GM23338 (cell line): ENCODE measurements around the gene NT5DC3. TPM values are rescaled to one million over a fixed set of nuclear protein-coding genes. Genes with fewer than 3 reads are reported as not detected.

Experiments used
- CREB1 ChIP-seq: fragments of 250-450 bp; sonication (Bioruptor Pico); IDR thresholded peaks from 2 replicates; pipeline ENCODE4 v1.5.0; 2020; ENCODE audit warnings: low read depth, mild to moderate bottlenecking, moderate library complexity
- REST ChIP-seq: IDR thresholded peaks from one replicate; pipeline ENCODE4 v1.6.1; 2018; ENCODE audit warnings: antibody characterized with exemption; ENCODE audit not compliant: unreplicated experiment
- STAT1 ChIP-seq: IDR thresholded peaks from one replicate; pipeline ENCODE4 v1.6.1; 2016; ENCODE audit warnings: antibody characterized with exemption; ENCODE audit not compliant: unreplicated experiment
- ZNF114 ChIP-seq: fragments of 250-450 bp; sonication (Bioruptor Pico); IDR thresholded peaks from 2 replicates; pipeline ENCODE4 v1.5.0; 2020; ENCODE audit warnings: mild to moderate bottlenecking, moderate library complexity
- ZNF331 ChIP-seq: fragments of 250-450 bp; sonication (Bioruptor Pico); IDR thresholded peaks from 2 replicates; pipeline ENCODE4 v1.5.0; 2020; ENCODE audit warnings: low read depth, mild to moderate bottlenecking, moderate library complexity
- polyA plus RNA-seq: library from polyadenylated mRNA; unstranded; fragments of >200 nt; fragmentation: Nextera tagmentation; extraction: Ambion mirVana; gene quantifications from 2 replicates; pipeline ENCODE4 v1.2.1, GENCODE V29; 2016
- total RNA-seq: library from RNA; depleted of rRNA; stranded (reverse); fragments of >200 nt; shearing (Covaris generic); gene quantifications from 2 replicates; pipeline ENCODE4 v1.2.3, GENCODE V29; 2014
- TF ChIP-seq, protein P1 (sequence below): fragments of 250-450 bp; sonication (Bioruptor Pico); IDR thresholded peaks from 2 replicates; pipeline ENCODE4 v1.5.0; 2020; ENCODE audit warnings: mild to moderate bottlenecking, moderate library complexity

NT5DC3 gene
- total and polyA plus RNA-seq, 2 experiments from 2014 or later, result 2.2 to 12.5 TPM

GRCh38 chr12:103879048-103879692, 38.1 kb upstream of the NT5DC3 start (continued):
- no peak for TF ChIP-seq REST
- no peak for TF ChIP-seq CREB1
- TF ChIP-seq, protein P1, sequence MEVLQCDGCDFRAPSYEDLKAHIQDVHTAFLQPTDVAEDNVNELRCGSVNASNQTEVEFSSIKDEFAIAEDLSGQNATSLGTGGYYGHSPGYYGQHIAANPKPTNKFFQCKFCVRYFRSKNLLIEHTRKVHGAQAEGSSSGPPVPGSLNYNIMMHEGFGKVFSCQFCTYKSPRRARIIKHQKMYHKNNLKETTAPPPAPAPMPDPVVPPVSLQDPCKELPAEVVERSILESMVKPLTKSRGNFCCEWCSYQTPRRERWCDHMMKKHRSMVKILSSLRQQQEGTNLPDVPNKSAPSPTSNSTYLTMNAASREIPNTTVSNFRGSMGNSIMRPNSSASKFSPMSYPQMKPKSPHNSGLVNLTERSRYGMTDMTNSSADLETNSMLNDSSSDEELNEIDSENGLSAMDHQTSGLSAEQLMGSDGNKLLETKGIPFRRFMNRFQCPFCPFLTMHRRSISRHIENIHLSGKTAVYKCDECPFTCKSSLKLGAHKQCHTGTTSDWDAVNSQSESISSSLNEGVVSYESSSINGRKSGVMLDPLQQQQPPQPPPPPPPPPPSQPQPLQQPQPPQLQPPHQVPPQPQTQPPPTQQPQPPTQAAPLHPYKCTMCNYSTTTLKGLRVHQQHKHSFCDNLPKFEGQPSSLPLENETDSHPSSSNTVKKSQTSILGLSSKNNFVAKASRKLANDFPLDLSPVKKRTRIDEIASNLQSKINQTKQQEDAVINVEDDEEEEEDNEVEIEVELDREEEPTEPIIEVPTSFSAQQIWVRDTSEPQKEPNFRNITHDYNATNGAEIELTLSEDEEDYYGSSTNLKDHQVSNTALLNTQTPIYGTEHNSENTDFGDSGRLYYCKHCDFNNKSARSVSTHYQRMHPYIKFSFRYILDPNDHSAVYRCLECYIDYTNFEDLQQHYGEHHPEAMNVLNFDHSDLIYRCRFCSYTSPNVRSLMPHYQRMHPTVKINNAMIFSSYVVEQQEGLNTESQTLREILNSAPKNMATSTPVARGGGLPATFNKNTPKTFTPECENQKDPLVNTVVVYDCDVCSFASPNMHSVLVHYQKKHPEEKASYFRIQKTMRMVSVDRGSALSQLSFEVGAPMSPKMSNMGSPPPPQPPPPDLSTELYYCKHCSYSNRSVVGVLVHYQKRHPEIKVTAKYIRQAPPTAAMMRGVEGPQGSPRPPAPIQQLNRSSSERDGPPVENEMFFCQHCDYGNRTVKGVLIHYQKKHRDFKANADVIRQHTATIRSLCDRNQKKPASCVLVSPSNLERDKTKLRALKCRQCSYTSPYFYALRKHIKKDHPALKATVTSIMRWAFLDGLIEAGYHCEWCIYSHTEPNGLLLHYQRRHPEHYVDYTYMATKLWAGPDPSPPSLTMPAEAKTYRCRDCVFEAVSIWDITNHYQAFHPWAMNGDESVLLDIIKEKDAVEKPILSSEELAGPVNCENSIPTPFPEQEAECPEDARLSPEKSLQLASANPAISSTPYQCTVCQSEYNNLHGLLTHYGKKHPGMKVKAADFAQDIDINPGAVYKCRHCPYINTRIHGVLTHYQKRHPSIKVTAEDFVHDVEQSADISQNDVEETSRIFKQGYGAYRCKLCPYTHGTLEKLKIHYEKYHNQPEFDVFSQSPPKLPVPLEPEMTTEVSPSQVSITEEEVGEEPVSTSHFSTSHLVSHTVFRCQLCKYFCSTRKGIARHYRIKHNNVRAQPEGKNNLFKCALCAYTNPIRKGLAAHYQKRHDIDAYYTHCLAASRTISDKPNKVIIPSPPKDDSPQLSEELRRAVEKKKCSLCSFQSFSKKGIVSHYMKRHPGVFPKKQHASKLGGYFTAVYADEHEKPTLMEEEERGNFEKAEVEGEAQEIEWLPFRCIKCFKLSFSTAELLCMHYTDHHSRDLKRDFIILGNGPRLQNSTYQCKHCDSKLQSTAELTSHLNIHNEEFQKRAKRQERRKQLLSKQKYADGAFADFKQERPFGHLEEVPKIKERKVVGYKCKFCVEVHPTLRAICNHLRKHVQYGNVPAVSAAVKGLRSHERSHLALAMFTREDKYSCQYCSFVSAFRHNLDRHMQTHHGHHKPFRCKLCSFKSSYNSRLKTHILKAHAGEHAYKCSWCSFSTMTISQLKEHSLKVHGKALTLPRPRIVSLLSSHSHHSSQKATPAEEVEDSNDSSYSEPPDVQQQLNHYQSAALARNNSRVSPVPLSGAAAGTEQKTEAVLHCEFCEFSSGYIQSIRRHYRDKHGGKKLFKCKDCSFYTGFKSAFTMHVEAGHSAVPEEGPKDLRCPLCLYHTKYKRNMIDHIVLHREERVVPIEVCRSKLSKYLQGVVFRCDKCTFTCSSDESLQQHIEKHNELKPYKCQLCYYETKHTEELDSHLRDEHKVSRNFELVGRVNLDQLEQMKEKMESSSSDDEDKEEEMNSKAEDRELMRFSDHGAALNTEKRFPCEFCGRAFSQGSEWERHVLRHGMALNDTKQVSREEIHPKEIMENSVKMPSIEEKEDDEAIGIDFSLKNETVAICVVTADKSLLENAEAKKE (CRISPR knock-in tag), result no peak
- TF ChIP-seq ZNF331 (CRISPR knock-in tag), result no peak
- no peak for TF ChIP-seq ZNF114 (CRISPR knock-in tag)
- no peak for TF ChIP-seq STAT1
